Neural cell (in vitro differentiated cells): Measurements from ENCODE around the gene AHNAK2. TPM values are rescaled to one million over a fixed set of nuclear protein-coding genes. Genes with fewer than 3 reads are reported as not detected.

ENCODE experiments used
- H2AFZ ChIP-seq: fragments of 200-600, 300-800 bp; sonication (generic), shearing (Covaris generic); 2 replicates; pipeline ENCODE4 v1.6.0; 2014; ENCODE audit warnings: low read depth, mild to moderate bottlenecking, antibody characterized with exemption, low read length, moderate library complexity
- H3F3A ChIP-seq: fragments of 200-600 bp; shearing (Covaris generic); 2 replicates; pipeline ENCODE4 v1.6.1; 2016; ENCODE audit warnings: mild to moderate bottlenecking, moderate library complexity, mixed read lengths, antibody characterized with exemption, low read length; ENCODE audit not compliant: insufficient read depth, poor library complexity, severe bottlenecking
- H3K27ac ChIP-seq: fragments of 200-600, 300-800 bp; sonication (generic), shearing (Covaris generic); 2 replicates; pipeline ENCODE4 v1.5.1; 2014; ENCODE audit warnings: mild to moderate bottlenecking, low read length, moderate library complexity
- H3K27me3 ChIP-seq: fragments of 300-800, 200-600 bp; sonication (generic), shearing (Covaris generic); 2 replicates; pipeline ENCODE4 v1.6.0; 2014; ENCODE audit warnings: mild to moderate bottlenecking, low read depth, low read length, moderate library complexity; ENCODE audit not compliant: insufficient read depth
- H3K36me3 ChIP-seq: fragments of 300-800, 200-600 bp; sonication (generic), shearing (Covaris generic); 2 replicates; pipeline ENCODE4 v1.5.1; 2014; ENCODE audit warnings: mild to moderate bottlenecking, antibody characterized with exemption, low read length, moderate library complexity; ENCODE audit not compliant: insufficient read depth
- H3K4me2 ChIP-seq: fragments of 300-800, 200-600 bp; sonication (generic), shearing (Covaris generic); 2 replicates; pipeline ENCODE4 v1.6.0; 2014; ENCODE audit warnings: mild to moderate bottlenecking, low read length
- H3K4me3 ChIP-seq: fragments of 300-800, 200-600 bp; sonication (generic), shearing (Covaris generic); 2 replicates; pipeline ENCODE4 v1.5.1; 2014; ENCODE audit warnings: mild to moderate bottlenecking, low read length, moderate library complexity
- H3K79me2 ChIP-seq: fragments of 200-600 bp; shearing (Covaris generic); replicated peaks from 2 replicates; pipeline ENCODE4 v1.6.0; 2014; ENCODE audit warnings: mild to moderate bottlenecking, low read length, moderate library complexity; ENCODE audit not compliant: insufficient read depth
- H3K9ac ChIP-seq: fragments of 300-800, 200-600 bp; sonication (generic), shearing (Covaris generic); 2 replicates; pipeline ENCODE4 v1.6.1; 2016; ENCODE audit warnings: mild to moderate bottlenecking, low read length, mixed read lengths
- H3K9me2 ChIP-seq: fragments of 200-600 bp; shearing (Covaris generic); 2 replicates; pipeline ENCODE4 v1.6.1; 2016; ENCODE audit warnings: mild to moderate bottlenecking, low read length, mixed read lengths; ENCODE audit not compliant: insufficient read depth
- H3K9me3 ChIP-seq: fragments of 200-600, 300-800 bp; sonication (generic), shearing (Covaris generic); 2 replicates; pipeline ENCODE4 v1.6.1; 2016; ENCODE audit warnings: mild to moderate bottlenecking, mixed run types, low read length, moderate library complexity, mixed read lengths
- H4K20me1 ChIP-seq: fragments of 200-600 bp; shearing (Covaris generic); 2 replicates; pipeline ENCODE4 v1.6.1; 2016; ENCODE audit warnings: mild to moderate bottlenecking, mixed run types; ENCODE audit not compliant: insufficient read depth
- EP300 ChIP-seq: fragments of 450-650 bp; conservative IDR thresholded peaks from 2 replicates; pipeline ENCODE4 v1.6.1; 2014; ENCODE audit warnings: antibody characterized with exemption, mild to moderate bottlenecking, moderate library complexity; ENCODE audit not compliant: poor library complexity, severe bottlenecking
- EZH2 ChIP-seq: fragments of 200-600, 300-800 bp; shearing (Covaris generic), sonication (generic); IDR thresholded peaks from 2 replicates; pipeline ENCODE4 v1.6.1; 2014; ENCODE audit warnings: antibody characterized with exemption, low read length, borderline replicate concordance, mild to moderate bottlenecking; ENCODE audit not compliant: insufficient read depth, poor library complexity, severe bottlenecking
- MXI1 ChIP-seq: fragments of 450-650 bp; conservative IDR thresholded peaks from 2 replicates; pipeline ENCODE4 v1.6.1; 2014; ENCODE audit warnings: antibody characterized with exemption, mild to moderate bottlenecking; ENCODE audit not compliant: poor library complexity, severe bottlenecking
- POLR2AphosphoS5 ChIP-seq: IDR thresholded peaks from 2 replicates; pipeline ENCODE4 v1.6.1; 2012
- RAD21 ChIP-seq: fragments of 450-650 bp; conservative IDR thresholded peaks from 2 replicates; pipeline ENCODE4 v1.6.1; 2014; ENCODE audit warnings: antibody characterized with exemption, mild to moderate bottlenecking, moderate library complexity
- REST ChIP-seq: IDR thresholded peaks from 2 replicates; pipeline ENCODE4 v1.6.1; 2012; ENCODE audit warnings: borderline replicate concordance
- SMC3 ChIP-seq: fragments of 450-650 bp; conservative IDR thresholded peaks from 2 replicates; pipeline ENCODE4 v1.6.1; 2014; ENCODE audit warnings: antibody characterized with exemption, mild to moderate bottlenecking, moderate library complexity; ENCODE audit not compliant: poor library complexity
- TAF1 ChIP-seq: IDR thresholded peaks from 2 replicates; pipeline ENCODE4 v1.6.1; 2012; ENCODE audit warnings: low read depth
- polyA plus RNA-seq: library from polyadenylated mRNA; depleted of rRNA; stranded (reverse); fragments of >200 nt; gene quantifications from 2 replicates; pipeline ENCODE4 v1.2.3, GENCODE V29; 2014
- TF ChIP-seq, protein P1 (sequence below): fragments of 450-650 bp; IDR thresholded peaks from 2 replicates; pipeline ENCODE4 v1.5.1; 2014; ENCODE audit warnings: antibody characterized with exemption, mild to moderate bottlenecking, moderate library complexity; ENCODE audit not compliant: poor library complexity, severe bottlenecking

The AHNAK2 gene
- polyA plus RNA-seq, 1 donor from 2014 or later = 1.4 TPM

GRCh38 chr14:104993808-104994591 is 15.8 kb upstream of the AHNAK2 start:
- Histone ChIP-seq H3K4me2 (no peak overlapping the region), H3K9me3 (no peaks in the 10 kb centered on the region), H2AFZ (no peak overlapping the region), H3K9me2 (no peaks in the 10 kb centered on the region), H4K20me1 (no peaks in the 10 kb centered on the region), H3K9ac (no peak overlapping the region), H3K27ac (no peak overlapping the region), H3K4me3 (no peak overlapping the region), H3F3A (no peaks in the 10 kb centered on the region), H3K36me3 (no peaks in the 10 kb centered on the region), H3K27me3 (no peaks in the 10 kb centered on the region), H3K79me2 (no peaks in the 10 kb centered on the region)
- TF ChIP-seq SMC3 (no peak), REST (no peak), MXI1 (no peak), EZH2 (no peak), EP300 (no peak), TAF1 (no peak), RAD21 (no peak), POLR2AphosphoS5 (no peak)
- TF ChIP-seq, protein P1, sequence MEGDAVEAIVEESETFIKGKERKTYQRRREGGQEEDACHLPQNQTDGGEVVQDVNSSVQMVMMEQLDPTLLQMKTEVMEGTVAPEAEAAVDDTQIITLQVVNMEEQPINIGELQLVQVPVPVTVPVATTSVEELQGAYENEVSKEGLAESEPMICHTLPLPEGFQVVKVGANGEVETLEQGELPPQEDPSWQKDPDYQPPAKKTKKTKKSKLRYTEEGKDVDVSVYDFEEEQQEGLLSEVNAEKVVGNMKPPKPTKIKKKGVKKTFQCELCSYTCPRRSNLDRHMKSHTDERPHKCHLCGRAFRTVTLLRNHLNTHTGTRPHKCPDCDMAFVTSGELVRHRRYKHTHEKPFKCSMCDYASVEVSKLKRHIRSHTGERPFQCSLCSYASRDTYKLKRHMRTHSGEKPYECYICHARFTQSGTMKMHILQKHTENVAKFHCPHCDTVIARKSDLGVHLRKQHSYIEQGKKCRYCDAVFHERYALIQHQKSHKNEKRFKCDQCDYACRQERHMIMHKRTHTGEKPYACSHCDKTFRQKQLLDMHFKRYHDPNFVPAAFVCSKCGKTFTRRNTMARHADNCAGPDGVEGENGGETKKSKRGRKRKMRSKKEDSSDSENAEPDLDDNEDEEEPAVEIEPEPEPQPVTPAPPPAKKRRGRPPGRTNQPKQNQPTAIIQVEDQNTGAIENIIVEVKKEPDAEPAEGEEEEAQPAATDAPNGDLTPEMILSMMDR = no peak

DNA sequence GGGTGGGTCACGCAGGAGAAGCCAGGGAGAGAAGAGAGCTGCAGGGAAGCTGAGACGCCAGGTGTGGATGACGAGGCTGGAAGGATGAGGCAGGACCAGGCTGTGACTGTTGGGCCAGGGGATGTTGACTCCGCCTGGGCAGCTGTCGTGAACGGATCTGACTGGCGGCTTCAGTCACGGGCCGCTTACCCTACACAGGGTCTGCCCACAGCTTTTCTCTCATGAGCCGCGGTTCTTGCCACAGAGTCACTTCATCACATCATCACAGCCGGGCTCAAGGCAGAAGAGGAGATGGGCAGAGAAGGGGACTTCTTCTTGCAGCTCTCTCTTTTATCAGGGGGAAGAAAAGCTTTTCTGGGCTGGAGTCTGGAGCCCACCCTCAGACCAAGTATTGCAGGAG is 15.1 kb upstream of the AHNAK2 start:
- H3K4me2 ChIP-seq = no peak overlapping the region
- no peak overlapping the region for H3K27ac ChIP-seq
- no peak overlapping the region for H3K4me3 ChIP-seq
- no peaks in the 10 kb centered on the region for H3K27me3 ChIP-seq
- no peaks in the 10 kb centered on the region for H3K36me3 ChIP-seq
- H3K9me3 ChIP-seq = no peaks in the 10 kb centered on the region
- no peak overlapping the region for H3K9ac ChIP-seq
- H3K79me2 ChIP-seq = no peaks in the 10 kb centered on the region
- no peak for TF ChIP-seq EZH2
- TF ChIP-seq POLR2AphosphoS5 = no peak
- TF ChIP-seq SMC3 = no peak
- H2AFZ ChIP-seq = no peak overlapping the region
- no peaks in the 10 kb centered on the region for H4K20me1 ChIP-seq
- H3K9me2 ChIP-seq = no peaks in the 10 kb centered on the region
- no peaks in the 10 kb centered on the region for H3F3A ChIP-seq
